Sigmoid colon (tissue), 7 donors: Measurements from ENCODE around the gene SHB. TPM values are rescaled to one million over a fixed set of nuclear protein-coding genes. Genes with fewer than 3 reads are reported as not detected.
A peak's percentile ranks its signal among the peaks of the same experiment; 100 is the strongest.

Experiments
- DNase-seq: peaks from one replicate; pipeline ENCODE4 v3.0.0-alpha.2; 2019
- H3K27ac ChIP-seq, 4 donors: fragments of 200-600 bp; sonication (generic); one replicate each; pipeline ENCODE4 v1.5.1; 2016 to 2019; ENCODE audit warnings: mild to moderate bottlenecking in 1 of 4
- H3K27me3 ChIP-seq, 3 donors: fragments of 200-600 bp; sonication (generic); one replicate each; pipeline ENCODE4 v1.5.1; 2019; ENCODE audit warnings: mild to moderate bottlenecking in 1 of 3
- H3K36me3 ChIP-seq, 4 donors: fragments of 200-600 bp; sonication (generic); one replicate each; pipeline ENCODE4 v1.5.1; 2016 to 2019
- H3K4me1 ChIP-seq, 4 donors: fragments of 200-600 bp; sonication (generic); one replicate each; pipeline ENCODE4 v1.5.1; 2017 to 2019
- H3K4me3 ChIP-seq, 4 donors: fragments of 200-600 bp; sonication (generic); one replicate each; pipeline ENCODE4 v1.5.1; 2017 to 2019; ENCODE audit warnings: mild to moderate bottlenecking in 2 of 4, moderate library complexity in 1 of 4
- H3K9me3 ChIP-seq, 4 donors: fragments of 200-600 bp in 3 of 4; sonication (generic) in 3 of 4; one replicate each; pipeline versions ENCODE4 v1.5.1 to v1.6.1; 2013 to 2019
- CTCF ChIP-seq, 4 experiments: fragments of 450-650 bp in 3 of 4; fragments of 200-600 bp in 1 of 4; IDR thresholded peaks; one replicate each; pipeline ENCODE4 v1.5.1; 2016 to 2019; ENCODE audit warnings: antibody characterized with exemption in 4 of 4, mild to moderate bottlenecking in 3 of 4, moderate library complexity in 2 of 4
- EP300 ChIP-seq, 4 donors: sonication (generic); formaldehyde crosslinking; IDR thresholded peaks; one replicate each; pipeline ENCODE4 v1.6.1; 2017; ENCODE audit warnings: antibody characterized with exemption in 4 of 4
- POLR2A ChIP-seq, 2 donors: fragments of 450-650 bp; IDR thresholded peaks; one replicate each; pipeline ENCODE4 v1.6.1; 2016; ENCODE audit warnings: antibody characterized with exemption in 2 of 2, mild to moderate bottlenecking in 2 of 2, moderate library complexity in 2 of 2
- POLR2AphosphoS5 ChIP-seq, 4 donors: sonication (generic); formaldehyde crosslinking; IDR thresholded peaks; one replicate each; pipeline ENCODE4 v1.6.1; 2017; ENCODE audit warnings: antibody characterized with exemption in 4 of 4
- WGBS, 2 donors: extraction: QIAGEN DNeasy Blood & Tissue Kit; methylation state at CpG; one replicate each; pipeline ENCODE4 v1.1.7; 2013; 5-methylcytosine and 5-hydroxymethylcytosine counted together
- intact Hi-C: fragments of 100-400 bp; cut with DNase I; formaldehyde crosslinking; loops from one replicate; pipeline ENCODE4 v1.15.1; 2023
- polyA plus RNA-seq, 3 donors: library from polyadenylated mRNA; stranded (reverse); fragments of 200-250 nt; gene quantifications; one replicate each; pipeline ENCODE4 v1.2.3, GENCODE V29; 2013
- total RNA-seq, 4 donors: library from RNA; depleted of rRNA; stranded (reverse); fragments of >200 nt; gene quantifications; one replicate each; pipeline ENCODE4 v1.1.0, GENCODE V29; 2016
- donor health status: healthy with polysubstance abuse.
- donor health status: Bipolar disorder and iron deficiency.
- donor health status: healthy.

Gene SHB
- total and polyA plus RNA-seq, 7 donors: 6.8 to 33.7 (median 10.2) TPM

- TF ChIP-seq POLR2A (IDR thresholded peaks at IDR 0.05): no peak
- no peak for TF ChIP-seq EP300 (IDR thresholded peaks at IDR 0.05)
- no peak for TF ChIP-seq POLR2AphosphoS5 (IDR thresholded peaks at IDR 0.05)
- TF ChIP-seq CTCF (IDR thresholded peaks at IDR 0.05): no peak
- 93 to 95% methylated on average over 25 of the region's 25 CpGs for WGBS, 2 donors
- Histone ChIP-seq H3K9me3 (no peaks in the 10 kb centered on the region), H3K27ac (no peak overlapping the region), H3K4me1 (peaks cover 0 to 17% (median 3%) of the 10 kb centered on the region in 4 donors), H3K4me3 (no peak overlapping the region), H3K27me3 (no peaks in the 10 kb centered on the region), H3K36me3 (peaks cover 0 to 6% (median 3%) of the 10 kb centered on the region in 4 donors)
- peak; percentile 41 for DNase-seq
- intact Hi-C loops: no loop called here
Observed at GRCh38 chr9:37923796-37924427, 145.1 kb downstream of the SHB start.

GRCh38 chr9:37923118-37923795 lies 145.8 kb downstream of the SHB start:
- Histone ChIP-seq H3K27ac (no peak overlapping the region), H3K27me3 (no peaks in the 10 kb centered on the region), H3K9me3 (no peaks in the 10 kb centered on the region), H3K36me3 (peaks cover 0 to 12% (median 3%) of the 10 kb centered on the region in 4 donors), H3K4me1 (peaks cover 0 to 15% (median 3%) of the 10 kb centered on the region in 4 donors), H3K4me3 (no peak overlapping the region)
- intact Hi-C loops: no loop called here
- 92 to 94% methylated on average over 14 of the region's 14 CpGs for WGBS, 2 donors
- DNase-seq: peak; percentile 49
- TF ChIP-seq POLR2AphosphoS5 (IDR thresholded peaks at IDR 0.05) (no peak), CTCF (IDR thresholded peaks at IDR 0.05) (no peak), EP300 (IDR thresholded peaks at IDR 0.05) (no peak), POLR2A (IDR thresholded peaks at IDR 0.05) (no peak)

GRCh38 chr9:37922363-37923117 lies 146.5 kb downstream of the SHB start:
- intact Hi-C loops: no loop called here
- Histone ChIP-seq H3K4me3 (no peak overlapping the region), H3K27ac (peak overlapping the region in 1 of 4 donors; percentile 28), H3K27me3 (no peaks in the 10 kb centered on the region), H3K4me1 (peaks cover 0 to 15% (median 3%) of the 10 kb centered on the region in 4 donors), H3K9me3 (no peaks in the 10 kb centered on the region), H3K36me3 (peaks cover 0 to 17% (median 3%) of the 10 kb centered on the region in 4 donors)
- DNase-seq: peak; percentile 56
- 74 to 80% methylated on average over 13 of the region's 13 CpGs for WGBS, 2 donors
- TF ChIP-seq POLR2A (IDR thresholded peaks at IDR 0.05) (no peak), POLR2AphosphoS5 (IDR thresholded peaks at IDR 0.05) (no peak), EP300 (IDR thresholded peaks at IDR 0.05) (no peak), CTCF (IDR thresholded peaks at IDR 0.05) (no peak)

- peak; percentile 55 for DNase-seq
- 90 to 91% methylated on average over 15 of the region's 15 CpGs for whole genome bisulfite sequencing, 2 donors
- no peaks in the 10 kb centered on the region for H3K27me3 ChIP-seq
- H3K36me3 ChIP-seq: peaks cover 0 to 17% (median 3%) of the 10 kb centered on the region in 4 donors
- no peak overlapping the region for H3K4me3 ChIP-seq
- no peaks in the 10 kb centered on the region for H3K9me3 ChIP-seq
- H3K4me1 ChIP-seq: peaks cover 0 to 11% (median 3%) of the 10 kb centered on the region in 4 donors
- H3K27ac ChIP-seq: peak overlapping the region in 1 of 4 donors; percentile 28
- intact Hi-C loops: no loop called here
- TF ChIP-seq CTCF (IDR thresholded peaks at IDR 0.05) (no peak), POLR2AphosphoS5 (IDR thresholded peaks at IDR 0.05) (no peak), POLR2A (IDR thresholded peaks at IDR 0.05) (no peak), EP300 (IDR thresholded peaks at IDR 0.05) (no peak)
Observed at GRCh38 chr9:37921546-37922300, 147.3 kb downstream of the SHB start.
